ENCODE data around the gene ZNF678.
A peak's percentile ranks its signal among the peaks of the same experiment; 100 is the strongest.

ZNF678 gene

DNA sequence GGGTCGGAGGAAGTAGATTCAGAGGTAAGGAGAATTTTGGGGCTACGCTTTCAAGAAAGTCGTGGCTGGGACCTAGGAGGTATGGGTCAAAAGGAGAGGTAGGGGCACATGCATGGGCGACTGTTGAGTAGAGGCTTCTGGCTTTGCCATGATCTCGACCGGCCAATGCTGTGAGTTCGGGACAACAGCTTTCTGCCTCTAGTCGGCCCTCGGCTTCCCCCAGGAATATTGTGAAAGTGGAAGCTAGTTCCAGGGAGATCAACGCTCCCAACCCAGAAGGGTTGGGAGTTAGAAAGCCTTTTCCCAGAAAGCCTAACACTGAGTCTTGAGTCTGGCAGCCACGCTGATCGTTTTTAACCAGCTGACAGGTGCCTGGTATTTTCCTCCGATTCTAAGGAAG lies 69.0 kb downstream of the ZNF678 start:
- DNase-seq (ENCODE audit: low spot score), result no peak
- TF ChIP-seq, protein P1, sequence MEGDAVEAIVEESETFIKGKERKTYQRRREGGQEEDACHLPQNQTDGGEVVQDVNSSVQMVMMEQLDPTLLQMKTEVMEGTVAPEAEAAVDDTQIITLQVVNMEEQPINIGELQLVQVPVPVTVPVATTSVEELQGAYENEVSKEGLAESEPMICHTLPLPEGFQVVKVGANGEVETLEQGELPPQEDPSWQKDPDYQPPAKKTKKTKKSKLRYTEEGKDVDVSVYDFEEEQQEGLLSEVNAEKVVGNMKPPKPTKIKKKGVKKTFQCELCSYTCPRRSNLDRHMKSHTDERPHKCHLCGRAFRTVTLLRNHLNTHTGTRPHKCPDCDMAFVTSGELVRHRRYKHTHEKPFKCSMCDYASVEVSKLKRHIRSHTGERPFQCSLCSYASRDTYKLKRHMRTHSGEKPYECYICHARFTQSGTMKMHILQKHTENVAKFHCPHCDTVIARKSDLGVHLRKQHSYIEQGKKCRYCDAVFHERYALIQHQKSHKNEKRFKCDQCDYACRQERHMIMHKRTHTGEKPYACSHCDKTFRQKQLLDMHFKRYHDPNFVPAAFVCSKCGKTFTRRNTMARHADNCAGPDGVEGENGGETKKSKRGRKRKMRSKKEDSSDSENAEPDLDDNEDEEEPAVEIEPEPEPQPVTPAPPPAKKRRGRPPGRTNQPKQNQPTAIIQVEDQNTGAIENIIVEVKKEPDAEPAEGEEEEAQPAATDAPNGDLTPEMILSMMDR (IDR thresholded peaks at IDR 0.05), result no peak
- H3K4me3 ChIP-seq, result no peak overlapping the region
- no peak overlapping the region for H3K27ac ChIP-seq

GRCh38 chr1:227635596-227635995 lies 72.2 kb downstream of the ZNF678 start:
- no peak overlapping the region for H3K4me3 ChIP-seq
- TF ChIP-seq, protein P1 (IDR thresholded peaks at IDR 0.05), result no peak
- no peak overlapping the region for H3K27ac ChIP-seq
- DNase-seq (ENCODE audit: low spot score), result no peak

DNA sequence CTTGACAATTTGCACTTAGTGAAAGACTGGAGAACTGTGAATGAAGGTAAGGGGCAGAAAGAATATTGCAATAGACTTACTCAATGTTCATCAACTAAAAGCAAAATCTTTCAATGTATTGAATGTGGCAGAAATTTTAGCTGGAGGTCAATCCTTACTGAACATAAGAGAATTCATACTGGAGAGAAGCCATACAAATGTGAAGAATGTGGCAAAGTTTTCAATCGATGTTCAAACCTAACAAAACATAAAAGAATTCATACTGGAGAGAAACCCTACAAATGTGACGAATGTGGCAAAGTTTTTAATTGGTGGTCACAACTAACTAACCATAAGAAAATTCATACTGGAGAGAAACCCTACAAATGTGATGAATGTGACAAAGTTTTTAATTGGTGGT lies 91.1 kb downstream of the ZNF678 start:
- no peak overlapping the region for H3K4me3 ChIP-seq
- TF ChIP-seq, protein P1 (IDR thresholded peaks at IDR 0.05), result no peak
- H3K27ac ChIP-seq, result no peak overlapping the region
- no peak for DNase-seq (ENCODE audit: low spot score)

- H3K4me3 ChIP-seq, result peak overlapping the region; percentile 31
- DNase-seq (ENCODE audit: low spot score), result no peak
- TF ChIP-seq, protein P1 (IDR thresholded peaks at IDR 0.05), result no peak
- H3K27ac ChIP-seq, result no peak overlapping the region
These were observed 91.7 kb downstream of the ZNF678 start for GRCh38 chr1:227654858-227655752.

- no peak overlapping the region for H3K27ac ChIP-seq
- TF ChIP-seq, protein P1 (IDR thresholded peaks at IDR 0.05), result no peak
- no peak overlapping the region for H3K4me3 ChIP-seq
- DNase-seq (ENCODE audit: low spot score), result no peak
These were observed 98.1 kb downstream of the ZNF678 start for GRCh38 chr1:227661495-227661894.

- TF ChIP-seq, protein P1 (IDR thresholded peaks at IDR 0.05), result no peak
- H3K27ac ChIP-seq, result no peak overlapping the region
- no peak for DNase-seq (ENCODE audit: low spot score)
- H3K4me3 ChIP-seq, result peak overlapping the region; percentile 25
These were observed 99.6 kb downstream of the ZNF678 start for GRCh38 chr1:227662933-227663332.

- TF ChIP-seq, protein P1 (IDR thresholded peaks at IDR 0.05), result no peak
- Histone ChIP-seq H3K4me3 (no peak overlapping the region), H3K27ac (no peak overlapping the region)
- DNase-seq (ENCODE audit: low spot score), result no peak
These were observed 102.9 kb downstream of the ZNF678 start for GRCh38 chr1:227666286-227666685.

Data from coronary artery (tissue), 2 donors.